Activated CD4-positive, alpha-beta memory T cell treated with anti-CD3 and anti-CD28 coated beads, Interleukin-2, amount 10 ng/mL, durations not matched to agents 7 days and 5 days (primary cell): ENCODE results near the gene CCDC88B. TPM values are rescaled to one million over a fixed set of nuclear protein-coding genes. Genes with fewer than 3 reads are reported as not detected.
A peak's percentile ranks its signal among the peaks of the same experiment; 100 is the strongest.

ENCODE experiments used
- CTCF ChIA-PET: fragments of 350-600 bp; sonication (Branson Sonifier 250); formaldehyde crosslinking; loops from one replicate; lab custom pipeline; 2021; ENCODE audit warnings: antibody characterized with exemption, inconsistent platforms; lab: Charles Lee
- POLR2A ChIA-PET: fragments of 350-600 bp; sonication (Branson Sonifier 250); formaldehyde crosslinking; loops from one replicate; lab custom pipeline; 2021; ENCODE audit warnings: antibody characterized with exemption; lab: Charles Lee
- DNase-seq: peaks from one replicate; pipeline ENCODE4 v3.0.0-alpha.2; 2020
- H3K27ac Mint-ChIP-seq: one replicate; pipeline ENCODE4 v1.8.0; 2021; ENCODE audit warnings: mild to moderate bottlenecking, mixed read lengths
- H3K27me3 Mint-ChIP-seq: one replicate; pipeline ENCODE4 v1.8.0; 2021; ENCODE audit warnings: mixed read lengths
- H3K36me3 Mint-ChIP-seq: one replicate; pipeline ENCODE4 v1.8.0; 2021; ENCODE audit warnings: low read depth, mixed read lengths
- H3K4me1 Mint-ChIP-seq: one replicate; pipeline ENCODE4 v1.8.0; 2021; ENCODE audit warnings: mixed read lengths
- H3K4me3 Mint-ChIP-seq: one replicate; pipeline ENCODE4 v1.8.0; 2021; ENCODE audit warnings: mild to moderate bottlenecking, mixed read lengths
- H3K9me3 Mint-ChIP-seq: one replicate; pipeline ENCODE4 v1.8.0; 2021; ENCODE audit warnings: mixed read lengths
- total RNA-seq, 2 experiments: library from RNA; stranded (reverse); gene quantifications; one replicate each; pipeline ENCODE4 v1.2.3, GENCODE V29; 2021

The CCDC88B gene
- total RNA-seq, 2 experiments from 2014 or later, result 99.1 to 106 TPM

DNA sequence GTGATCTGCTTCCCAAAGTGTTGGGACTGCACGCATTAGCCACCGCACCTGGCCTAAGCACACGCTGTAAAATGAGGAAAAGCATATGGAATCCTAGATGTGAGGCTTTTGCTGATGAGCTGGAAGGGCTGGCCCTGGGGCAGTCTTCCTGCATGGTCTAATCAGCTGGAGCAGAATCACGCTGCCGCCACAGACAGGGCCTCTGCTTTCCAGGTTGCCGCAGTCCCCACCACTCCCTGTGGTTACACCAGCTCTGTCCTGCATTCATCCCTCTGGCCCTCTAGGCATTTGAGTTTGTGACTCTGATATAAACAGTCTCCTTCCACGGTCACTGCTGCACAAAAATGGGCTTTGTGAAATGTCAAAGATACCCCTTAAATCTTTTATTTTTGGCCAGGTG, 36.1 kb downstream of the CCDC88B start:
- H3K36me3 Mint-ChIP-seq, result peaks cover 3% of the 10 kb centered on the region
- H3K4me3 Mint-ChIP-seq, result no peak overlapping the region
- H3K27ac Mint-ChIP-seq, result no peak overlapping the region
- no peaks in the 10 kb centered on the region for H3K27me3 Mint-ChIP-seq
- H3K4me1 Mint-ChIP-seq, result no peaks in the 10 kb centered on the region
- H3K9me3 Mint-ChIP-seq, result no peaks in the 10 kb centered on the region
- ChIA-PET CTCF (no interaction called here), POLR2A (interaction anchor here (0.9 kb wide), 1 partner anchor 16 kb away, joined by 3 read pairs; no protein-coding TSS in a partner anchor)
- DNase-seq, result no peak

DNA sequence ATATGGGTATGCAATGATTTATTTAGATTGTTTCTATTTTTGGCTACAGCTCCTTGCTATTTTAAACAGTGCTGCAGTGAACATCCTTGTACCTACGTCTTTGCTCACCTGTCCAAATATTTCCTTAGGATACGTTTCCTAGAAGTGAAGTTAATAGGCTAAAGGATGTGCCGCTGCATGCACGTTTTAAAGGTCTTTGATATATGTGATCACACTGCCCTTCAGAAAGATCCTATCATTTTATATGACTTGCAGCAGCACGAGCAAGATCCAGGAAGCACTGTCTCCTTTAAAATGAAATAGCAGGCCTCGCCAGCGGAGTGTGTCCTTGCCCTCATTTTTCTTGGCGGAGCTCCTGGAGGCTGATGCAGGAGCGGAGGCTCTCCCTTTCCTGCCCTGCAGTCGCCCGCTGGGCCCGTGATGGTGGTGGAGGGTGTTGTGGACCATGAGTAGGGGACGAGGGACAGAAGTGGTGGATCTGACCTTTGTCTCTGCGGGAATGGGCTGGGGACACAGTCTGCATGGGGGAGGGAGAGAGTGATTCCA, 38.4 kb downstream of the CCDC88B start:
- Mint-ChIP-seq H3K36me3 (no peaks in the 10 kb centered on the region), H3K4me3 (no peak overlapping the region), H3K9me3 (no peaks in the 10 kb centered on the region), H3K4me1 (no peaks in the 10 kb centered on the region), H3K27me3 (no peaks in the 10 kb centered on the region), H3K27ac (no peak overlapping the region)
- ChIA-PET POLR2A (no interaction called here), CTCF (interaction anchor here (1.1 kb wide), 1 partner anchor 71 kb away, joined by 3 read pairs; no protein-coding TSS in a partner anchor)
- no peak for DNase-seq

DNA sequence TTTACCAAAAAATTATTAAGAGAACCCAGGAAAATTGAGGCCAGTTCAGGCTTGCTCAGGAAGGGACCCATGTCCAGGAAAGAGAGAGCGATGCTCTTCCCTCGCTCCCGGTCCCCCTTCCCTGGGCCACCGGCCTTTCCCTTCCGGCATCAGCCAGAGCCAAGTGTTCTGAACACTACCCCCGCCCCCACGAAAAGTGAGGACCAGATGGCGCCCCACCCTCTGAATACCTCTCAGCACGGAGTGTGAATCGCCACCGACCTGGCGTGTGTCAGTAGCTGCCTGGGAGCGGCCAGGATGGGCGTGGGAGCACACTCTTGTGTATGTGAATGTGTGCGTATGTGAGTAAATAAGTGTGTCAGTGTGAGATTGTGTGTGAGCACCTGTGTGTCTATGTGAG, 39.2 kb downstream of the CCDC88B start:
- CTCF ChIA-PET, result no interaction called here

DNA sequence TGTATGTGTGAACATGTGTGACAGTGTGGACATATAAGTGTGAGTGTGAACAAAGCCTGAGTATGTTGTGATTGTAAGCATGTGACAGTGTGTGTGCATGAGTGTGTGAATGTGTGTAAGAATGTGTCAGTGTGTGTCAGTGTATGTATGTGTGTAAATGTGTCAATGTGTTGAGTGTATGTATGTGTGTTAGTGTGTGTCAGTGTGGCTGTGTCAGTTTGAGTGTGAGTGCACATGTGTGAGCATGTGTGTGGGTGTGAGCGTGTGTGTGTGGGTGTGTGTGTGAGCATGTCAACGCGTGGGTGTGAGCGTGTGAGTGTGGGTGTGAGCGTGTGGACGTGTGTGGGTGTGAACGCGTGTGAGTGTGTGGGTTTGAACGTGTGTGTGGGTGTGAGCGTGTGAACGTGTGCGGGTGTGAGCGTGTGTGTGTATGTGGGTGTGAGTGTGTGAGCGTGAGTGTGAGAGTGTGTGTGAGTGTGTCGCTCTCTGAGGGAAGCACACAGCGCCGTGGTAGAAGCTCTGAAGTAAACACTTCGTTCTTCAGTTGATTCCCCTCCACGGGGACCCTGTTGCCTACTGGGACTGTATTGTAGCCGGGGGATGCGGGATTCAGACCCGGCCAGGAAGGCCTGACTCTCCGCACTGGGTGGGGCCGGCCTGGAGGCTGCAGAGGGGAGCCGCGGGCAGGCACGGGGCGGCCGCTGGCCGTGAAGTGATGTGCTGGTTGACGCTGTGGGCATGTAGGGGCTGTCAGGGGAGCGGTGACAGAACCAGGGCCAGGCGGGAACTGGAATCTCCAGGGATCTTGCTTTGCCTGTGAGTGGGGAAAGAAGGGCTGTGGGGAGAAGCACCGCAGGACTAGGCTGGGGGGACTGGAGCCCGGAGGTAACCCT, 40.1 kb downstream of the CCDC88B start:
- CTCF ChIA-PET, result no interaction called here
- Mint-ChIP-seq H3K4me1 (no peaks in the 10 kb centered on the region), H3K9me3 (no peaks in the 10 kb centered on the region), H3K4me3 (no peak overlapping the region), H3K27ac (no peak overlapping the region), H3K27me3 (peaks cover 2% of the 10 kb centered on the region), H3K36me3 (no peaks in the 10 kb centered on the region)
- no peak for DNase-seq
- POLR2A ChIA-PET, result no interaction called here

More for the DNA sequence above, 39.2 kb downstream of the CCDC88B start:
- H3K4me1 Mint-ChIP-seq, result no peaks in the 10 kb centered on the region
- POLR2A ChIA-PET, result no interaction called here
- H3K27me3 Mint-ChIP-seq, result peaks cover 2% of the 10 kb centered on the region
- DNase-seq, result no peak
- H3K36me3 Mint-ChIP-seq, result no peaks in the 10 kb centered on the region
- H3K27ac Mint-ChIP-seq, result no peak overlapping the region
- H3K4me3 Mint-ChIP-seq, result no peak overlapping the region
- no peaks in the 10 kb centered on the region for H3K9me3 Mint-ChIP-seq

GRCh38 chr11:64381350-64381749, 41.3 kb downstream of the CCDC88B start:
- H3K4me1 Mint-ChIP-seq, result peaks cover 4% of the 10 kb centered on the region
- DNase-seq, result no peak
- H3K4me3 Mint-ChIP-seq, result no peak overlapping the region
- H3K27me3 Mint-ChIP-seq, result peaks cover 2% of the 10 kb centered on the region
- no peak overlapping the region for H3K27ac Mint-ChIP-seq
- H3K36me3 Mint-ChIP-seq, result no peaks in the 10 kb centered on the region
- ChIA-PET POLR2A (no interaction called here), CTCF (no interaction called here)
- no peaks in the 10 kb centered on the region for H3K9me3 Mint-ChIP-seq

- DNase-seq, result no peak
- H3K4me1 Mint-ChIP-seq, result peaks cover 8% of the 10 kb centered on the region
- ChIA-PET POLR2A (interaction anchor here (0.6 kb wide), 1 partner anchor 578 kb away, joined by 3 read pairs; no protein-coding TSS in a partner anchor), CTCF (no interaction called here)
- H3K27ac Mint-ChIP-seq, result no peak overlapping the region
- no peak overlapping the region for H3K4me3 Mint-ChIP-seq
- peaks cover 2% of the 10 kb centered on the region for H3K27me3 Mint-ChIP-seq
- no peaks in the 10 kb centered on the region for H3K9me3 Mint-ChIP-seq
- H3K36me3 Mint-ChIP-seq, result no peaks in the 10 kb centered on the region
Observed at GRCh38 chr11:64382047-64382446, 42.0 kb downstream of the CCDC88B start.

- Mint-ChIP-seq H3K4me1 (peaks cover 8% of the 10 kb centered on the region), H3K27me3 (peaks cover 2% of the 10 kb centered on the region), H3K36me3 (no peaks in the 10 kb centered on the region), H3K4me3 (no peak overlapping the region), H3K9me3 (no peaks in the 10 kb centered on the region), H3K27ac (no peak overlapping the region)
- ChIA-PET POLR2A (interaction anchor here (0.6 kb wide), 1 partner anchor 578 kb away, joined by 3 read pairs; no protein-coding TSS in a partner anchor), CTCF (no interaction called here)
- DNase-seq, result no peak
Observed at GRCh38 chr11:64382586-64382985, 42.6 kb downstream of the CCDC88B start.

DNA sequence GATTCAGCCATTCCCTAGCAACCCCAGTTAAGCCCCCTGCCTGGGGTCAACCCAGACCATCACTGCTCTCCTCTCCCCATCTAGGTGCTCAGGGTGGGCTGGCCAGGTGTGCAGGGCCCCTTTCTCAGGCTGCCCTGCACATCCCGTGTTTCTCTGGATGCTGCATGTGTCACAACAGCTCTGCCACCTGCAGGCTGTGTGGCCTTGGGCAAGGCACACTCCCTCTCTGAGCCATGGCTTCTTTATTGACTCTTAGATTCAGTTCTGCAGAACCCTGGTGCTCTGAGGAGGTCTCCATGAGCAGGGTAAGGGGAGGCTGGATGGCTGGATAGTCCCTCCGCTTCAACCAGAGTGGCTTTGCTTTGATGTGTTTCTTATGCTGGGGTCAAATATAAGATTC, 43.6 kb downstream of the CCDC88B start:
- Mint-ChIP-seq H3K9me3 (no peaks in the 10 kb centered on the region), H3K36me3 (no peaks in the 10 kb centered on the region), H3K27me3 (peaks cover 6% of the 10 kb centered on the region), H3K4me3 (no peak overlapping the region), H3K27ac (no peak overlapping the region), H3K4me1 (peaks cover 8% of the 10 kb centered on the region)
- POLR2A ChIA-PET, result no interaction called here
- DNase-seq, result no peak
- CTCF ChIA-PET, result interaction anchor here (1.1 kb wide), 1 partner anchor 66 kb away, joined by 3 read pairs; the partner anchor contains the start of genes PRDX5 and TRMT112

DNA sequence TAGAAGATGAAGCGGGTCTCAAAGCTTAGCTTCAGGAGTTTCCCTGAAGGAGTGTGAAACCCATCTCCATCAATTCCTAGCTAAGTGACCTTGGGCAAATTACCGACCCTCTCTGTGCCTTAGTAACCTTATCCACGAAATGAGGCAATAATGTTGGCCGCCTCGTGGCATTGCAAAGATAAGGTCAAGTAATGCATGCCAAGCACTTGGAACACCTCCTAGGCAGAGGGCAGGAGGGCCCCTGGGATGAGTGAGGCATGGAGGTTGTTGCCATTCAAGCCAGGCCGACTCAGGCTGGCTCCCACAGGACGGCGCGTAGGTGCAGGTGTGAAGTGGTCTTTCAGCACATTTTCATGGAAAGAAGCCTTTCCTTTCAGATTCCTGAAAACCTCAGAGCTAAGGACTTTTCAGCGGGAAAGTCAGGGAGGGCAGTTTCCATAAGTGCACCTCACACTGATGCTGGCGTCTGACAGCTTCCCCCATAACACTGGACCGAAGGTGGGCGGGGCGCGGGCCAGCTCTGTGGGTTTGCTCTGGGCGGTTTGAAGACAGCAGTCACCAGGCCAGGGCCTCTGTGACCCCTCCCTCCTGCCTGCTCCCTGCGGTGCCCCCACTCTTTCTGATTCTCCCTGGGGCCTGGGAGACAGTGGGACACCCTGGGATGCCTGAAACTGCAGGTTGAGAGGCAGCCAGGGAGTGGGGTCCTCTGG, 44.2 kb downstream of the CCDC88B start:
- H3K4me3 Mint-ChIP-seq, result no peak overlapping the region
- no peak for DNase-seq
- H3K27me3 Mint-ChIP-seq, result peaks cover 6% of the 10 kb centered on the region
- peaks cover 8% of the 10 kb centered on the region for H3K4me1 Mint-ChIP-seq
- POLR2A ChIA-PET, result no interaction called here
- CTCF ChIA-PET, result interaction anchor here (1.1 kb wide), 1 partner anchor 67 kb away, joined by 3 read pairs; the partner anchor contains the start of genes PRDX5 and TRMT112
- H3K9me3 Mint-ChIP-seq, result no peaks in the 10 kb centered on the region
- H3K27ac Mint-ChIP-seq, result no peak overlapping the region
- no peaks in the 10 kb centered on the region for H3K36me3 Mint-ChIP-seq

DNA sequence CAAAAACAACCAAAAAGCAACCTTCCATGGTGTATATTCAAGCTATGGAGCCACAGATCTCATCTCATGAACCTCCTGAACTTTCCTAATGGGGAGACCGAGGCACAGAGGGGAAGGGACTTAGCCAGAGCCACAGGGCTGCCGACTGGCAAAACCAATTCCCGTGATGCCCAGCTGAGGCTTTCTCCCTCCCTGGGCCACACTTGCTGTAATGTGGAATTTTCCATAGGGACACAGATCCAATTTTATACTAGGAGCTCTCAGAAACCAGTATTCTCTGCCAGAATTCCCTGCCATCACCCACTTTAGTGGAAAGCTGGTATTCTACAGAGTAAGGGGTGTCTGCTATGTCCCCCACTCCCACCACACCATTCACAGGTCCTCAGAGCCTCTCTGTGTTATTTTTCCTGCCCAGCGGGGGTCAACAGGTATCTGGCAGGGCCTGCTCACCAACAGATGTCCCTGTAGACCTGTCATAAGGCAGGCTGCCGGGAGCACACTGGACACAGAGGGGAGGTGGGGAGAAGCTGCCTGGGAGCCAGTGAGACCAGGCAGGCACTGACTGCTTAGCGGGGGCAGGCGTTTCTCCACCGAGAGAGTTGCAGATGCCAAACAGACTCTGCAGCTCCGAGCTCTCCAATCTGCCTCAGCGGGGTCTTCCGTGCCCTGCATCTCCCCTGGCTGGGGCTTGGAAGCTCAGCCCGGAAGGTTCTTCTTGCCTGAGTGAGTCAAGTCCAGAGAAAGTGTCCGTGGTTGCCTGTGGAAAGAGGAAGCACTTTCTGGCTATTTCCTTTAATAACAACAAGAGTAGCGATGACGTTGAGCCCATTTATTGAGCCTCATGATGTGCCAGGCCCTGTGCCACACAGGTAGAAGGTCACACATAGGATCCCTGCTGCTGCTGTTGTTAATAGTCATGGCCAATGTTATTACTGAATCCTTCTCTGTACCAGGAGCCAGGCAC, 45.3 kb downstream of the CCDC88B start:
- Mint-ChIP-seq H3K27me3 (peaks cover 6% of the 10 kb centered on the region), H3K27ac (no peak overlapping the region), H3K4me3 (no peak overlapping the region), H3K36me3 (no peaks in the 10 kb centered on the region), H3K4me1 (peaks cover 10% of the 10 kb centered on the region), H3K9me3 (peaks cover 5% of the 10 kb centered on the region)
- no peak for DNase-seq
- CTCF ChIA-PET, result interaction anchor here (1.1 kb wide), 1 partner anchor 68 kb away, joined by 3 read pairs; the partner anchor contains the start of genes PRDX5 and TRMT112
- POLR2A ChIA-PET, result interaction anchor here (1.6 kb wide), 1 partner anchor 13 kb away, joined by 5 read pairs; no protein-coding TSS in a partner anchor

- CTCF ChIA-PET, result no interaction called here
Observed at GRCh38 chr11:64385945-64386704, 46.1 kb downstream of the CCDC88B start.

More at GRCh38 chr11:64385945-64386704, 46.1 kb downstream of the CCDC88B start:
- Mint-ChIP-seq H3K36me3 (no peaks in the 10 kb centered on the region), H3K27ac (no peak overlapping the region), H3K27me3 (peaks cover 6% of the 10 kb centered on the region), H3K4me3 (no peak overlapping the region), H3K4me1 (peaks cover 18% of the 10 kb centered on the region), H3K9me3 (peaks cover 9% of the 10 kb centered on the region)
- DNase-seq, result peak; percentile 26
- POLR2A ChIA-PET, result interaction anchor here (1.6 kb wide), 1 partner anchor 14 kb away, joined by 5 read pairs; no protein-coding TSS in a partner anchor
